Activated CD8-positive, alpha-beta T cell treated with anti-CD3 and anti-CD28 coated beads for 36 hours (primary cell): ENCODE data around the gene OR7C2. TPM values are rescaled to one million over a fixed set of nuclear protein-coding genes. Genes with fewer than 3 reads are reported as not detected.

ENCODE experiments used
- ATAC-seq: fragments of 200-7000 bp; cut with Tn5 transposase; one replicate; pipeline ENCODE4 v1.10.0; 2021; ENCODE audit warnings: mild to moderate bottlenecking, moderate library complexity
- CTCF ChIA-PET: fragments of 350-600 bp; sonication (Branson Sonifier 250); formaldehyde crosslinking; loops from one replicate; lab custom pipeline; 2021; ENCODE audit warnings: antibody characterized with exemption; lab: Charles Lee
- POLR2A ChIA-PET: fragments of 350-600 bp; sonication (Branson Sonifier 250); formaldehyde crosslinking; loops from one replicate; lab custom pipeline; 2021; ENCODE audit warnings: antibody characterized with exemption; lab: Charles Lee
- DNase-seq: peaks from one replicate; pipeline ENCODE4 v3.0.0-alpha.2; 2020
- H3K27ac Mint-ChIP-seq: one replicate; pipeline ENCODE4 v1.8.0; 2021; ENCODE audit warnings: mild to moderate bottlenecking, mixed read lengths
- H3K27me3 Mint-ChIP-seq: one replicate; pipeline ENCODE4 v1.8.0; 2021; ENCODE audit warnings: mixed read lengths
- H3K36me3 Mint-ChIP-seq: one replicate; pipeline ENCODE4 v1.8.0; 2021; ENCODE audit warnings: low read depth, mixed read lengths
- H3K4me1 Mint-ChIP-seq: one replicate; pipeline ENCODE4 v1.8.0; 2021; ENCODE audit warnings: low read depth, mixed read lengths
- H3K4me3 Mint-ChIP-seq: one replicate; pipeline ENCODE4 v1.8.0; 2021; ENCODE audit warnings: mild to moderate bottlenecking, moderate library complexity, mixed read lengths
- H3K9me3 Mint-ChIP-seq: one replicate; pipeline ENCODE4 v1.8.0; 2021; ENCODE audit warnings: mixed read lengths
- intact Hi-C: fragments of 100-400 bp; cut with micrococcal nuclease; formaldehyde crosslinking; loops from one replicate; pipeline ENCODE4 v1.10.0; 2022
- total RNA-seq, 2 experiments: library from RNA; stranded (reverse); gene quantifications; one replicate each; pipeline ENCODE4 v1.2.3, GENCODE V29; 2021
- TF ChIP-seq, protein P1 (sequence below): fragments of 200-600 bp; IDR thresholded peaks from one replicate; pipeline ENCODE4 v1.8.0; 2022; ENCODE audit warnings: antibody characterized with exemption, mild to moderate bottlenecking

OR7C2 gene
- total RNA-seq, 2 experiments from 2014 or later: not detected

DNA sequence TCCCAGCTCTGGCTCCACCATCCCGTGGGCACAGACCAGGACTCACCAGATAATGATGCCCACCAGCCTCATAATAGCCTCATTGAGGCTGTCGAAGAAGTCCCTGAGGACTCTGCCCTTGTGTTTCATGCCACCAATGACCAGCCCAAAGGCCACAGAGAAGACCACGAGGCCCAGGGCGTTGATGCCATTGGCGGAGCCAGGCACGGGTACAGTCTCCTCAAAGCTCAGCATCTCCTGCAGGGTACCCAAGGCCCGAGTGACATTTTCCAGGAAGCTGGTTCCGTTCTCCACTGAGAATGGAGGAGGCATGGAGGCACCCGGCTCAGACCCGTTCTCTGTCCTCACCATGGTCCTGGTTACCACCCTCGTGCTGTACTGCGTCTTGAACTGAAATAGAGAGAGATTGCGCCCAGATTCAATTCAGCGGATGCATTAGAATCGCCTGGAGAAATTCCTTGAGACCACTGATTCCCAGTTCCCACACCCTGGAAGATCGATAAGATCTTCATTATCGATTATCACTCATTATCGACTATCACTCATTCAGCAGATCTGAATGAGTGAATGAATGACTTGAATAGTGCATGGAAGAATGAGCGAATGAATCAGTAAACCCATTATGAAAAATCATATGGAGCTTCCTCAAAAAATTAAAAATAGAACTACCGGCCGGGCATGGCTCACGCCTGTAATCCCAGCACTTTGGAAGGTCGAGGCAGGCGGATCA lies 20.8 kb downstream of the OR7C2 start:
- no peak overlapping the region for H3K27ac Mint-ChIP-seq
- TF ChIP-seq, protein P1, sequence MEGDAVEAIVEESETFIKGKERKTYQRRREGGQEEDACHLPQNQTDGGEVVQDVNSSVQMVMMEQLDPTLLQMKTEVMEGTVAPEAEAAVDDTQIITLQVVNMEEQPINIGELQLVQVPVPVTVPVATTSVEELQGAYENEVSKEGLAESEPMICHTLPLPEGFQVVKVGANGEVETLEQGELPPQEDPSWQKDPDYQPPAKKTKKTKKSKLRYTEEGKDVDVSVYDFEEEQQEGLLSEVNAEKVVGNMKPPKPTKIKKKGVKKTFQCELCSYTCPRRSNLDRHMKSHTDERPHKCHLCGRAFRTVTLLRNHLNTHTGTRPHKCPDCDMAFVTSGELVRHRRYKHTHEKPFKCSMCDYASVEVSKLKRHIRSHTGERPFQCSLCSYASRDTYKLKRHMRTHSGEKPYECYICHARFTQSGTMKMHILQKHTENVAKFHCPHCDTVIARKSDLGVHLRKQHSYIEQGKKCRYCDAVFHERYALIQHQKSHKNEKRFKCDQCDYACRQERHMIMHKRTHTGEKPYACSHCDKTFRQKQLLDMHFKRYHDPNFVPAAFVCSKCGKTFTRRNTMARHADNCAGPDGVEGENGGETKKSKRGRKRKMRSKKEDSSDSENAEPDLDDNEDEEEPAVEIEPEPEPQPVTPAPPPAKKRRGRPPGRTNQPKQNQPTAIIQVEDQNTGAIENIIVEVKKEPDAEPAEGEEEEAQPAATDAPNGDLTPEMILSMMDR: no peak
- POLR2A ChIA-PET: no interaction called here
- DNase-seq (no peak), ATAC-seq (no peak)
- H3K36me3 Mint-ChIP-seq: no peaks in the 10 kb centered on the region
- intact Hi-C loops: no loop called here
- no peak overlapping the region for H3K4me3 Mint-ChIP-seq
- peaks cover 5% of the 10 kb centered on the region for H3K9me3 Mint-ChIP-seq
- no peaks in the 10 kb centered on the region for H3K4me1 Mint-ChIP-seq
- H3K27me3 Mint-ChIP-seq: peaks cover 6% of the 10 kb centered on the region
- CTCF ChIA-PET: no interaction called here

DNA sequence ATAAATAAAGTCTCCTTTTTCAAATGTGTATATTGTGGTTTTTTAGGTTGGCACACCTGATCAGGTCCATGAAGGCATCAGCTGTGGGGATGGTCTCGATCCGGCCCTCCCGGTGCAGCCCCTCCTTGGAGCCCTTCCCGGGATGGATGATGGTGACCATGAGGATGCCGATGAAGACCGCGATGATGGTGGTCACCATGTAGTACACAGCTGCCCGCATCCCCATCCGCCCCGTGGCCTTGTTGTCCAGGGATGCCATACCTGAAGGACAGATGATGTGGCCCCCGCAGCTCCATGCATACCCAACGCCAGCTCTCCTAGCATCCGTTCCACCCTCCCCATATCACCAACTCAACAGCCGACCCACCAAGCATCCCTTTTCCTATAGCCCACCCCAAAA lies 27.0 kb downstream of the OR7C2 start:
- H3K4me3 Mint-ChIP-seq: no peak overlapping the region
- no peak overlapping the region for H3K27ac Mint-ChIP-seq
- TF ChIP-seq, protein P1: no peak
- ChIA-PET CTCF (no interaction called here), POLR2A (no interaction called here)
- ATAC-seq (no peak), DNase-seq (no peak)
- H3K27me3 Mint-ChIP-seq: peaks cover 5% of the 10 kb centered on the region
- no peaks in the 10 kb centered on the region for H3K36me3 Mint-ChIP-seq
- H3K9me3 Mint-ChIP-seq: no peaks in the 10 kb centered on the region
- H3K4me1 Mint-ChIP-seq: no peaks in the 10 kb centered on the region
- intact Hi-C loops: no loop called here

DNA sequence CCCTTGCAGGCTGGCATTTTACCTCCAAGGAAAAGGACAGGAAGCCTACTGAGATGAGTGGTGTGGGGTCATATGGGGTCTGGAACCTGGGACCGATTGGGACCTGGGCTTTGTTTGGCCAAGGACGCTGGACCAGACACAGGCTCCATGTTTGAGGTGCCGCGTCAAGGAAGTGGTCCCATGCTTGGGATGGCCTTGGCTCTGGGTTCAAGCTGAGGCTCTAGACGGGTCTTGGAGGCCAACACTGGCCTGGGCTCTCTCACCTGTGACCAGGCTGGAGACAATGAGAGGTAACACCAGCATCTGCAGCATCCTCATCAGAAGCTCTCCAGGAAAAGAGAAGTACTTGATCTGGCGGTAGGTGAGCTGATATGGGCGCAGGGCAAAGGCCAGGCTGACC lies 30.2 kb downstream of the OR7C2 start:
- no peaks in the 10 kb centered on the region for H3K9me3 Mint-ChIP-seq
- H3K4me1 Mint-ChIP-seq: no peaks in the 10 kb centered on the region
- DNase-seq (no peak), ATAC-seq (no peak)
- H3K27ac Mint-ChIP-seq: no peak overlapping the region
- H3K4me3 Mint-ChIP-seq: no peak overlapping the region
- TF ChIP-seq, protein P1: no peak
- no peaks in the 10 kb centered on the region for H3K36me3 Mint-ChIP-seq
- intact Hi-C loops: no loop called here
- H3K27me3 Mint-ChIP-seq: peaks cover 9% of the 10 kb centered on the region
- POLR2A ChIA-PET: no interaction called here
- CTCF ChIA-PET: no interaction called here

DNA sequence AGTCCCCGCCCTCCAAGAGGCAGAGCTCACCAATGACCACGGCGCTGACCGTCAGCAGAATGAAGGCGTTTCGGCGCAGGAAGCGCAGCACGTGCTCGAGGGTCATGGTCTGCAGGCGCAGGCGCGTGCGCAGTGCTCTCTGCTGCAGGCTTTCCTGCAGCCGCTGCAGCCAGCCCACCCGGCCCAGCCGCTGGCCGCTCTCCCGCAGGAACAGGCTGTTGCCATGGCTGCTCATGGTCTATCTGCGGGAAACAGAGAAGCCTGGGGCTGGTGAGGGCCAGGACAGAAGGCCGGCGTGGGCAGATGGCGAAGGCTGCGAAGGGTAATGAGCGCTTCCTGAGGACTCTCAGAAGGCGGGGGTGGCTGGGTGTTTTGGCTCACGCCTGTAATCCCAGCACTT lies 31.4 kb downstream of the OR7C2 start:
- intact Hi-C loops: no loop called here
- TF ChIP-seq, protein P1: no peak
- DNase-seq (no peak), ATAC-seq (no peak)
- ChIA-PET CTCF (no interaction called here), POLR2A (no interaction called here)
- Mint-ChIP-seq H3K36me3 (no peaks in the 10 kb centered on the region), H3K27ac (no peak overlapping the region), H3K4me1 (no peaks in the 10 kb centered on the region), H3K27me3 (peaks cover 17% of the 10 kb centered on the region), H3K4me3 (no peak overlapping the region), H3K9me3 (no peaks in the 10 kb centered on the region)

DNA sequence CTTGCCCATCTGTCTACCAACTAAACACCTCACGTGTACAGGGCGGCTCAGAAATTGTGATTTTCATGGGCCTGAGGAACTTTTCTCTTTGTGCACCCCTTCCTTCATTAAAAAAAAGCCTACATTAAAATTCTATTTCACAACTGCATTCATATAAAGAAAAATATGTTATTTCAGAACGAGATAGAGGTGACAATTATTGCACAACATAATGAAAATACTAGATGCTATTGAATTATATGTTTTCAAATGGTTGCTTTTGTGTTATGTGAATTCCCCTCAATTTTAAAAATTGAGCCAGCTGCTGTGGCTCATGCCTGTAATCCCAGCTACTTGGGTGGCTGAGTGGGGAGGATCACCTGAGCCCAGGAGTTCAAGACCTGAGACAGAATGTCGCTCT lies 33.2 kb downstream of the OR7C2 start:
- CTCF ChIA-PET: no interaction called here

More for the DNA sequence above, 33.2 kb downstream of the OR7C2 start:
- H3K4me1 Mint-ChIP-seq: no peaks in the 10 kb centered on the region
- no peak overlapping the region for H3K27ac Mint-ChIP-seq
- ATAC-seq: no peak
- DNase-seq: no peak
- H3K27me3 Mint-ChIP-seq: peaks cover 31% of the 10 kb centered on the region
- TF ChIP-seq, protein P1: no peak
- no peaks in the 10 kb centered on the region for H3K9me3 Mint-ChIP-seq
- intact Hi-C loops: no loop called here
- H3K4me3 Mint-ChIP-seq: no peak overlapping the region
- no peaks in the 10 kb centered on the region for H3K36me3 Mint-ChIP-seq
- POLR2A ChIA-PET: no interaction called here
